K562 (cell line): ENCODE results near the gene SMIM3. TPM values are rescaled to one million over a fixed set of nuclear protein-coding genes. Genes with fewer than 3 reads are reported as not detected.

Experiments used
- CHD2 ChIP-seq: IDR thresholded peaks from 2 replicates; pipeline ENCODE4 v1.6.1; 2011; ENCODE audit warnings: low read depth, low read length
- DNMT1 ChIP-seq: fragments of 450-650 bp; IDR thresholded peaks from 2 replicates; pipeline ENCODE4 v1.6.1; 2016; ENCODE audit warnings: antibody characterized with exemption, mild to moderate bottlenecking
- EZH2 ChIP-seq: IDR thresholded peaks from 2 replicates; pipeline ENCODE4 v1.6.1; 2012; ENCODE audit warnings: low read depth, mild to moderate bottlenecking, inconsistent platforms, low read length, borderline replicate concordance
- MAFF ChIP-seq: IDR thresholded peaks from 2 replicates; pipeline ENCODE4 v1.6.1; 2012; ENCODE audit warnings: low read length, improper control_type of control experiment
- PRDM10 ChIP-seq: fragments of 450-650 bp; IDR thresholded peaks from 2 replicates; pipeline ENCODE4 v1.6.1; 2018; ENCODE audit not compliant: partially characterized antibody
- ZBTB40 ChIP-seq, 2 experiments: fragments of 450-650 bp in 1 of 2; sonication (generic) in 1 of 2; formaldehyde crosslinking in 1 of 2; IDR thresholded peaks; 2 replicates each; pipeline versions ENCODE4 v1.7.1 to v1.9.0; 2016 to 2022; ENCODE audit warnings: inconsistent platforms in 1 of 2, mild to moderate bottlenecking in 1 of 2, missing genetic modification reagents in 1 of 2
- ZBTB8A ChIP-seq: fragments of 450-650 bp; IDR thresholded peaks from 2 replicates; pipeline ENCODE4 v1.6.1; 2018; ENCODE audit warnings: mild to moderate bottlenecking, moderate library complexity; ENCODE audit not compliant: partially characterized antibody
- ZNF12 ChIP-seq: sonication (generic); formaldehyde crosslinking; IDR thresholded peaks from 2 replicates; pipeline ENCODE4 v1.4.0; 2020; ENCODE audit warnings: mild to moderate bottlenecking, missing genetic modification reagents
- ZNF146 ChIP-seq: IDR thresholded peaks from one replicate; pipeline ENCODE4 v1.6.1; 2018; ENCODE audit warnings: missing compliant biosample characterization; ENCODE audit not compliant: unreplicated experiment
- ZNF507 ChIP-seq: conservative IDR thresholded peaks from 2 replicates; pipeline ENCODE4 v1.6.1; 2017; ENCODE audit warnings: missing genetic modification characterization, missing compliant biosample characterization
- ZZZ3 ChIP-seq: fragments of 450-650 bp; IDR thresholded peaks from 2 replicates; pipeline ENCODE4 v1.6.1; 2016; ENCODE audit warnings: antibody characterized with exemption, mild to moderate bottlenecking, moderate library complexity
- polyA plus RNA-seq, 8 experiments: library from polyadenylated mRNA; depleted of rRNA in 4 of 8; stranded (reverse) in 5 of 8; unstranded in 3 of 8; fragments of >200 nt; fragmentation: Nextera tagmentation in 2 of 8; fragmentation: Illumina TruSeq in 1 of 8; extraction: Ambion mirVana in 2 of 8; extraction: Trizol in 1 of 8; gene quantifications; 2 replicates each; pipeline versions ENCODE4 v1.2.1 to v1.2.3, GENCODE V29; 2011 to 2014; ENCODE audit warnings: inconsistent platforms in 1 of 8, missing spikeins in 1 of 8
- total RNA-seq, 7 experiments: library from RNA; depleted of rRNA in 6 of 7; stranded (reverse); fragments of >200 nt in 6 of 7; fragmentation: Illumina TruSeq in 2 of 7; extraction: Trizol in 2 of 7; gene quantifications; 2 replicates each; pipeline versions ENCODE4 v1.2.1 to v1.2.3, GENCODE V29; 2011 to 2021; ENCODE audit warnings: low replicate concordance in 1 of 7
- TF ChIP-seq, protein P1 (sequence below): fragments of 450-650 bp; IDR thresholded peaks from 2 replicates; pipeline ENCODE4 v1.6.1; 2016; ENCODE audit warnings: mild to moderate bottlenecking

SMIM3 gene
- total and polyA plus RNA-seq, 9 of the 15 experiments (the other 6 are each of a cell fraction or from before 2014, with no cell fraction given) = 4.1 to 27.7 (median 13.6) TPM

- TF ChIP-seq ZNF146 (no peak), ZBTB40 (IDR thresholded peaks at IDR 0.05) (no peak), ZBTB40 (CRISPR knock-in tag; IDR thresholded peaks at IDR 0.05) (no peak), EZH2 (no peak), ZBTB8A (no peak), MAFF (no peak), ZZZ3 (no peak), ZNF12 (CRISPR knock-in tag) (no peak), CHD2 (no peak), DNMT1 (no peak), ZNF507 (tag) (no peak), PRDM10 (peak; percentile 54)
- TF ChIP-seq, protein P1, sequence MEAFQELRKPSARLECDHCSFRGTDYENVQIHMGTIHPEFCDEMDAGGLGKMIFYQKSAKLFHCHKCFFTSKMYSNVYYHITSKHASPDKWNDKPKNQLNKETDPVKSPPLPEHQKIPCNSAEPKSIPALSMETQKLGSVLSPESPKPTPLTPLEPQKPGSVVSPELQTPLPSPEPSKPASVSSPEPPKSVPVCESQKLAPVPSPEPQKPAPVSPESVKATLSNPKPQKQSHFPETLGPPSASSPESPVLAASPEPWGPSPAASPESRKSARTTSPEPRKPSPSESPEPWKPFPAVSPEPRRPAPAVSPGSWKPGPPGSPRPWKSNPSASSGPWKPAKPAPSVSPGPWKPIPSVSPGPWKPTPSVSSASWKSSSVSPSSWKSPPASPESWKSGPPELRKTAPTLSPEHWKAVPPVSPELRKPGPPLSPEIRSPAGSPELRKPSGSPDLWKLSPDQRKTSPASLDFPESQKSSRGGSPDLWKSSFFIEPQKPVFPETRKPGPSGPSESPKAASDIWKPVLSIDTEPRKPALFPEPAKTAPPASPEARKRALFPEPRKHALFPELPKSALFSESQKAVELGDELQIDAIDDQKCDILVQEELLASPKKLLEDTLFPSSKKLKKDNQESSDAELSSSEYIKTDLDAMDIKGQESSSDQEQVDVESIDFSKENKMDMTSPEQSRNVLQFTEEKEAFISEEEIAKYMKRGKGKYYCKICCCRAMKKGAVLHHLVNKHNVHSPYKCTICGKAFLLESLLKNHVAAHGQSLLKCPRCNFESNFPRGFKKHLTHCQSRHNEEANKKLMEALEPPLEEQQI = no peak
These were observed 15.4 kb upstream of the SMIM3 start (continued) for GRCh38 chr5:150763023-150763769.
